CD4-positive, alpha-beta T cell (primary cell): ENCODE measurements around the gene KIF3B. TPM values are rescaled to one million over a fixed set of nuclear protein-coding genes. Genes with fewer than 3 reads are reported as not detected.

Experiments
- ATAC-seq: fragments of 200-7000 bp; cut with Tn5 transposase; one replicate; pipeline ENCODE4 v1.10.0; 2022; ENCODE audit warnings: mild to moderate bottlenecking; ENCODE audit not compliant: poor library complexity
- CTCF ChIA-PET: fragments of 350-600 bp; sonication (Branson Sonifier 250); formaldehyde crosslinking; loops from one replicate; lab custom pipeline; 2021; ENCODE audit warnings: antibody characterized with exemption, inconsistent platforms; lab: Charles Lee
- POLR2A ChIA-PET: fragments of 350-600 bp; sonication (Branson Sonifier 250); formaldehyde crosslinking; loops from one replicate; lab custom pipeline; 2021; ENCODE audit warnings: antibody characterized with exemption, inconsistent platforms; lab: Charles Lee
- DNase-seq, 14 experiments: peaks; one replicate each; pipeline ENCODE4 v3.0.0-alpha.2; 2013 to 2020; ENCODE audit warnings: mixed read lengths in 2 of 14
- H3K27ac ChIP-seq, 2 donors: one replicate each; pipeline versions ENCODE4 v1.5.1 to v1.7.0; 2013; ENCODE audit warnings: low read length in 2 of 2, low read depth in 1 of 2, mild to moderate bottlenecking in 1 of 2
- H3K27me3 ChIP-seq, 2 experiments: 1 replicate in 1 of 2; 2 replicates in 1 of 2; pipeline versions ENCODE4 v1.6.1 to v1.7.0; 2013; ENCODE audit warnings: low read length in 2 of 2, control low read depth in 1 of 2, mild to moderate bottlenecking in 1 of 2, moderate library complexity in 1 of 2; ENCODE audit not compliant: insufficient read depth in 2 of 2, control insufficient read depth in 1 of 2
- H3K36me3 ChIP-seq: one replicate; pipeline ENCODE4 v1.6.1; 2013; ENCODE audit warnings: low read length, control low read depth; ENCODE audit not compliant: insufficient read depth
- H3K4me1 ChIP-seq: one replicate; pipeline ENCODE4 v1.6.1; 2013; ENCODE audit warnings: low read length, control low read depth; ENCODE audit not compliant: insufficient read depth
- H3K4me3 ChIP-seq: one replicate; pipeline ENCODE4 v1.5.1; 2013; ENCODE audit warnings: mild to moderate bottlenecking, low read length, moderate library complexity
- H3K9me3 ChIP-seq, 2 experiments: 1 replicate in 1 of 2; 2 replicates in 1 of 2; pipeline versions ENCODE4 v1.6.1 to v1.7.0; 2013; ENCODE audit warnings: low read length in 2 of 2, mild to moderate bottlenecking in 2 of 2, control low read depth in 1 of 2, moderate library complexity in 1 of 2; ENCODE audit not compliant: control insufficient read depth in 1 of 2, insufficient read depth in 1 of 2
- H3K27ac Mint-ChIP-seq: one replicate; pipeline ENCODE4 v1.8.0; 2020; ENCODE audit warnings: mixed read lengths
- H3K27me3 Mint-ChIP-seq: one replicate; pipeline ENCODE4 v1.8.0; 2021; ENCODE audit warnings: mixed read lengths
- H3K36me3 Mint-ChIP-seq: one replicate; pipeline ENCODE4 v1.8.0; 2021; ENCODE audit warnings: low read depth, mixed read lengths
- H3K4me1 Mint-ChIP-seq: one replicate; pipeline ENCODE4 v1.8.0; 2021; ENCODE audit warnings: low read depth, mixed read lengths
- H3K4me3 Mint-ChIP-seq: one replicate; pipeline ENCODE4 v1.8.0; 2020; ENCODE audit warnings: mild to moderate bottlenecking, mixed read lengths
- H3K9me3 Mint-ChIP-seq: one replicate; pipeline ENCODE4 v1.8.0; 2020; ENCODE audit warnings: mixed read lengths
- intact Hi-C, 2 experiments: fragments of 100-400 bp; cut with DNase I in 1 of 2; cut with micrococcal nuclease in 1 of 2; formaldehyde crosslinking; loops; one replicate each; pipeline versions ENCODE4 v1.15.1 to v1.9.0; 2023 to 2025; cut with DNase I, micrococcal nuclease
- total RNA-seq, 174 experiments: library from RNA in 2 of 174; stranded (reverse) in 2 of 174; gene quantifications; one replicate each; pipeline ENCODE4 v1.2.3 and lab custom pipeline; 2021 to 2026
- TF ChIP-seq, protein P1 (sequence below): fragments of 200-600 bp; IDR thresholded peaks from one replicate; pipeline ENCODE4 v1.8.0; 2022; ENCODE audit warnings: antibody characterized with exemption, mild to moderate bottlenecking

Gene KIF3B
- total RNA-seq, 2 experiments from 2014 or later, result 7.3 TPM

DNA sequence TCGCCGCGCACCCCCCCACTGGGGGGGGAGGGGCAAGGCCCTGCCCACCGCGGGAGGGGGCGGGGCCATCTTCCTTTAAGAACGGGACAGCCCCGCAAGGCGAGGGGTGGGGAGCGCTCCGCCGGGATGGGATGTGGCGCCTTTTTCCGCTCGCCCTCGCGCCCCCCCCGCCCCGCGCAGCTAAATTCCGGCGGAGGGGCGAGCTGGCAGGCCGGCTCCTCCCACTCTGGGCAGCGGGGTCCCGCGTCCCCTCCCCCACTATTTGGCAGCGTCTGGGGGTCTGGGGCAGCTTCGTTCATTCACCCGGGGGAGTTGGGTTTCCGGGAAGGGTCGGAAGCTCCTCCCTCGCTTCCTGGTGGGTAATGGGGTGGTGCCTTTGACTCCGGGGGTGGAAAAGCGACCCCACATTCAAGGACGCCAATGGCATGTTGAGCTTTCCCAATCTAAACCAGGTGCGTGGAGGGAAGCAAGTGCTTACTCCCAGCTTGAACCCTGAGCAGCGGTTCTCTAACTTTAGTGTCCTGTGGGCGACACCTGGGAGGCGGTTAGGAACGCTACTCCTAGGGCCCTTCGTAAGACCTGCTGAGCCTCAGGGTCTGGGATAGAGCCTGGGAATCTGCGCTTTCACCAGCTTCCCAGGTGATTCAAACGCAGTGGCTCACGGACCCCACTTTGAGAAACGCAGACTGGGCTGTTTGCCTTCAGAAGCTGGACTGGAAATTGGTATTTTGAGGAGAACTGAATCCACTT is 81.6 kb downstream of the KIF3B start:
- Mint-ChIP-seq H3K4me1 (peaks cover 60% of the 10 kb centered on the region), H3K27me3 (no peaks in the 10 kb centered on the region), H3K36me3 (peaks cover 21% of the 10 kb centered on the region), H3K27ac (peak overlapping the region; percentile 94), H3K4me3 (peak overlapping the region; percentile 92), H3K9me3 (no peaks in the 10 kb centered on the region)
- H3K4me3 ChIP-seq, result peak overlapping the region; percentile 95
- H3K27ac ChIP-seq, result peak overlapping the region; percentile 83 to 97
- peaks cover 47% of the 10 kb centered on the region for H3K4me1 ChIP-seq
- no peaks in the 10 kb centered on the region for H3K36me3 ChIP-seq
- TF ChIP-seq, protein P1, sequence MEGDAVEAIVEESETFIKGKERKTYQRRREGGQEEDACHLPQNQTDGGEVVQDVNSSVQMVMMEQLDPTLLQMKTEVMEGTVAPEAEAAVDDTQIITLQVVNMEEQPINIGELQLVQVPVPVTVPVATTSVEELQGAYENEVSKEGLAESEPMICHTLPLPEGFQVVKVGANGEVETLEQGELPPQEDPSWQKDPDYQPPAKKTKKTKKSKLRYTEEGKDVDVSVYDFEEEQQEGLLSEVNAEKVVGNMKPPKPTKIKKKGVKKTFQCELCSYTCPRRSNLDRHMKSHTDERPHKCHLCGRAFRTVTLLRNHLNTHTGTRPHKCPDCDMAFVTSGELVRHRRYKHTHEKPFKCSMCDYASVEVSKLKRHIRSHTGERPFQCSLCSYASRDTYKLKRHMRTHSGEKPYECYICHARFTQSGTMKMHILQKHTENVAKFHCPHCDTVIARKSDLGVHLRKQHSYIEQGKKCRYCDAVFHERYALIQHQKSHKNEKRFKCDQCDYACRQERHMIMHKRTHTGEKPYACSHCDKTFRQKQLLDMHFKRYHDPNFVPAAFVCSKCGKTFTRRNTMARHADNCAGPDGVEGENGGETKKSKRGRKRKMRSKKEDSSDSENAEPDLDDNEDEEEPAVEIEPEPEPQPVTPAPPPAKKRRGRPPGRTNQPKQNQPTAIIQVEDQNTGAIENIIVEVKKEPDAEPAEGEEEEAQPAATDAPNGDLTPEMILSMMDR, result no peak
- CTCF ChIA-PET, result interaction anchor here (1.2 to 1.6 kb wide), 3 partner anchors 16 to 126 kb away, joined by 4 to 7 read pairs (median 5); no protein-coding TSS in a partner anchor
- POLR2A ChIA-PET, result interaction anchor here (0.7 to 2.9 kb wide), 23 partner anchors 9 to 294 kb away, joined by 3 to 23 read pairs (median 4); partner anchors contain the start of gene TM9SF4
- ATAC-seq, result peak; percentile 23
- no peaks in the 10 kb centered on the region for H3K27me3 ChIP-seq
- intact Hi-C loops, result loop anchor here (1.0 to 10.0 kb wide), 8 partner anchors 28 to 482 kb away; partner anchors contain the start of gene KIF3B (in 1 of the 2)
- DNase-seq, result peak in 13 of 14 experiments; percentile 40 to 85 (median 65)
- H3K9me3 ChIP-seq, result no peaks in the 10 kb centered on the region

DNA sequence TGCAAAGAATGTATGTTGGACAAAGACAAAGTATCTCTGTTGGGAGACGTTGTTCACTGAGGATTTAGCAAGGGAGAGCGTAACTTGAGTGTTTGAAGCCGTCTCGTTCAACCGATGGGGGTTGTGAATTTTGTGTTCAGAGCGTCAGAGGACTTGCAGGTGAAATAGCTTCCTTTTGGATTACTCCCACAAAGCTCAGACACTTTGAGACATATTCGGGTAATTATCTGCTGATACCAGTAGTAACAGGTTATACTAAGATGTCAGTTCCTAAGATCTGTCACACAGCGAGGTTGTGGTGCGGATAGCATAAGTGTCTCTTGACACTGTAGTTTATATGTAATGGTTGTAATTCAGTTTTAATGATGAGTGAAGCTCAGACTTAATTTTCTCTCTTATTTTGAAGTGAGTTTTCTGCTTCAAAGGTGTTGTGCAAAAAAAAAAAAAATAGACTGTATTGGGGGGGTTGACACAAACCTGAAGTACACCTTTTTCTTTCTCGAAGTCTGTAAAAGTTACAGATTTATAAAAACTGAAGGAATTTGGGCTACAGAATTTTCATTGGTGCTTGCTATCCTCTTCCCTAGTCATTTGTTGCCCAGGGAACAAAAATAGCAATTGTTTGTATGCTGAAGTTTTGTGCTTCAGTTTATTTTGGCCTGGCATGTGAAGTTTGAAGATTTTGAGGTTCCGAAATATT is 82.3 kb downstream of the KIF3B start:
- POLR2A ChIA-PET, result interaction anchor here (0.8 to 2.9 kb wide), 20 partner anchors 8 to 293 kb away, joined by 3 to 23 read pairs (median 4); partner anchors contain the start of gene TM9SF4
- CTCF ChIA-PET, result interaction anchor here (0.6 to 1.6 kb wide), 4 partner anchors 15 to 126 kb away, joined by 3 to 7 read pairs (median 4); no protein-coding TSS in a partner anchor
- TF ChIP-seq, protein P1, result no peak
- ATAC-seq (no peak), DNase-seq (peak in 3 of 14 experiments; percentile 28 to 46 (median 43))
- H3K9me3 ChIP-seq, result no peaks in the 10 kb centered on the region
- no peaks in the 10 kb centered on the region for H3K27me3 ChIP-seq
- H3K36me3 ChIP-seq, result no peaks in the 10 kb centered on the region
- Mint-ChIP-seq H3K27me3 (no peaks in the 10 kb centered on the region), H3K27ac (peak overlapping the region; percentile 94), H3K36me3 (peaks cover 21% of the 10 kb centered on the region), H3K4me1 (peaks cover 64% of the 10 kb centered on the region), H3K9me3 (no peaks in the 10 kb centered on the region), H3K4me3 (peak overlapping the region; percentile 92)
- peak overlapping the region; percentile 95 for H3K4me3 ChIP-seq
- peak overlapping the region; percentile 83 to 97 for H3K27ac ChIP-seq
- intact Hi-C loops, result loop anchor here (1.0 to 10.0 kb wide), 8 partner anchors 27 to 482 kb away; partner anchors contain the start of gene KIF3B (in 1 of the 2)
- H3K4me1 ChIP-seq, result peaks cover 54% of the 10 kb centered on the region

DNA sequence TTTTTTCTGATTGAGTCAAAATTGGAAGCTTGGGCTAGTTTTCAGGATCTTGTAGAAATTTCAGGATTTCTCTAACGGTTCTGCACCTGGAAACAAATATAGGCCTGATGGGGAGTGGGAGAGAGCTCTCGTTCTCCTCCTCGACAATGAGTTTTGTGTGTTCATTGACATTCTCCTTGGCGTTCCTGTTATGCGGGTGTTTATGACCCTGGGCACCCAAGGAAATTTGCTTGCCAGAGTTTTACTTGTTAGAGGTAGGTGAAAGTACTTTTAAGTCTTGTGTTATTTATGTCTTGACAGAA is 82.8 kb downstream of the KIF3B start:
- Mint-ChIP-seq H3K27me3 (no peaks in the 10 kb centered on the region), H3K4me1 (peaks cover 69% of the 10 kb centered on the region), H3K27ac (peak overlapping the region; percentile 94), H3K4me3 (peak overlapping the region; percentile 92), H3K9me3 (no peaks in the 10 kb centered on the region), H3K36me3 (peaks cover 21% of the 10 kb centered on the region)
- intact Hi-C loops, result loop anchor here in 1 of 2 experiments (5.0 kb wide), 1 partner anchor 47 kb away; no protein-coding TSS in a partner anchor
- TF ChIP-seq, protein P1, result no peak
- ATAC-seq (no peak), DNase-seq (no peak)
- Histone ChIP-seq H3K9me3 (no peaks in the 10 kb centered on the region), H3K27ac (peak overlapping the region in 1 of 2 donors; percentile 83), H3K4me3 (peak overlapping the region; percentile 95), H3K4me1 (peaks cover 55% of the 10 kb centered on the region), H3K36me3 (no peaks in the 10 kb centered on the region), H3K27me3 (no peaks in the 10 kb centered on the region)
- CTCF ChIA-PET, result interaction anchor here (0.6 to 1.6 kb wide), 2 partner anchors 37 to 125 kb away, joined by 3 to 7 read pairs; no protein-coding TSS in a partner anchor
- POLR2A ChIA-PET, result interaction anchor here (0.8 to 2.9 kb wide), 9 partner anchors 8 to 175 kb away, joined by 4 to 23 read pairs (median 9); no protein-coding TSS in a partner anchor
